Smooth muscle cell (in vitro differentiated cells): ENCODE measurements around the gene OTUB1. TPM values are rescaled to one million over a fixed set of nuclear protein-coding genes. Genes with fewer than 3 reads are reported as not detected.
A peak's percentile ranks its signal among the peaks of the same experiment; 100 is the strongest.

Source experiments
- DNase-seq: peaks from one replicate; lab custom pipeline; 2025; ENCODE audit not compliant: unreplicated experiment; lab: John Stamatoyannopoulos, UW
- H2AFZ ChIP-seq: fragments of 200-600 bp; sonication (generic); 2 replicates; pipeline ENCODE4 v1.6.0; 2016; ENCODE audit warnings: antibody characterized with exemption, low read depth, mild to moderate bottlenecking
- H3F3A ChIP-seq: fragments of 200-600 bp; sonication (generic); 2 replicates; pipeline ENCODE4 v1.6.0; 2017; ENCODE audit warnings: antibody characterized with exemption, low read depth
- H3K27ac ChIP-seq: fragments of 200-600 bp; sonication (generic); 2 replicates; pipeline ENCODE4 v1.5.1; 2016; ENCODE audit warnings: low read depth, mild to moderate bottlenecking
- H3K27me3 ChIP-seq: fragments of 200-600 bp; sonication (generic); 2 replicates; pipeline ENCODE4 v1.6.1; 2016; ENCODE audit warnings: low read depth, mild to moderate bottlenecking
- H3K36me3 ChIP-seq: fragments of 200-600 bp; sonication (generic); 2 replicates; pipeline ENCODE4 v1.5.1; 2016; ENCODE audit warnings: low read depth
- H3K4me1 ChIP-seq: fragments of 200-600 bp; sonication (generic); 2 replicates; pipeline ENCODE4 v1.5.1; 2016; ENCODE audit warnings: low read depth
- H3K4me2 ChIP-seq: fragments of 200-600 bp; sonication (generic); 2 replicates; pipeline ENCODE4 v1.6.0; 2016; ENCODE audit warnings: mild to moderate bottlenecking
- H3K4me3 ChIP-seq: fragments of 200-600 bp; sonication (generic); 2 replicates; pipeline ENCODE4 v1.5.1; 2016; ENCODE audit warnings: mild to moderate bottlenecking
- H3K79me2 ChIP-seq: fragments of 200-600 bp; sonication (generic); 2 replicates; pipeline ENCODE4 v1.6.0; 2016; ENCODE audit warnings: low read depth, mild to moderate bottlenecking
- H3K9ac ChIP-seq: fragments of 200-600 bp; sonication (generic); 2 replicates; pipeline ENCODE4 v1.6.0; 2016; ENCODE audit warnings: low read depth
- H3K9me3 ChIP-seq: fragments of 200-600 bp; sonication (generic); replicated peaks from 2 replicates; pipeline ENCODE4 v1.5.1; 2016; ENCODE audit warnings: low read depth
- H4K20me1 ChIP-seq: fragments of 200-600 bp; sonication (generic); 2 replicates; pipeline ENCODE4 v1.6.0; 2016; ENCODE audit warnings: low read depth
- CTCF ChIP-seq: fragments of 200-600 bp; sonication (generic); IDR thresholded peaks from 2 replicates; pipeline ENCODE4 v1.5.1; 2017; ENCODE audit warnings: borderline replicate concordance, mild to moderate bottlenecking, antibody characterized with exemption; ENCODE audit not compliant: insufficient read depth, poor library complexity, severe bottlenecking
- WGBS: methylation state at CpG from one replicate; pipeline ENCODE4 v1.1.7; 2016; ENCODE audit warnings: low lambda C conversion rate; 5-methylcytosine and 5-hydroxymethylcytosine counted together
- polyA plus RNA-seq: library from polyadenylated mRNA; unstranded; fragments of >200 nt; fragmentation: Nextera tagmentation; extraction: Ambion mirVana; gene quantifications from 2 replicates; pipeline ENCODE4 v1.2.1, GENCODE V29; 2016
- total RNA-seq: library from RNA; depleted of rRNA; stranded (reverse); fragments of >200 nt; gene quantifications from 2 replicates; pipeline ENCODE4 v1.2.3, GENCODE V29; 2014

Gene OTUB1
- total and polyA plus RNA-seq, 2 experiments from 2014 or later, result 71.5 to 164 TPM

GRCh38 chr11:64025205-64025604 lies 39.0 kb downstream of the OTUB1 start:
- no peak for TF ChIP-seq CTCF
- Histone ChIP-seq H2AFZ (no peak overlapping the region), H3K9me3 (no peaks in the 10 kb centered on the region), H3K27me3 (no peaks in the 10 kb centered on the region), H3K9ac (no peak overlapping the region), H3K4me2 (no peak overlapping the region), H3K4me1 (peaks cover 14% of the 10 kb centered on the region), H4K20me1 (peaks cover under 1% of the 10 kb centered on the region), H3K4me3 (no peak overlapping the region), H3K27ac (no peak overlapping the region), H3K79me2 (no peaks in the 10 kb centered on the region), H3K36me3 (no peaks in the 10 kb centered on the region), H3F3A (no peaks in the 10 kb centered on the region)
- 61% methylated on average over 4 of the region's 4 CpGs for WGBS
- DNase-seq, result no peak

DNA sequence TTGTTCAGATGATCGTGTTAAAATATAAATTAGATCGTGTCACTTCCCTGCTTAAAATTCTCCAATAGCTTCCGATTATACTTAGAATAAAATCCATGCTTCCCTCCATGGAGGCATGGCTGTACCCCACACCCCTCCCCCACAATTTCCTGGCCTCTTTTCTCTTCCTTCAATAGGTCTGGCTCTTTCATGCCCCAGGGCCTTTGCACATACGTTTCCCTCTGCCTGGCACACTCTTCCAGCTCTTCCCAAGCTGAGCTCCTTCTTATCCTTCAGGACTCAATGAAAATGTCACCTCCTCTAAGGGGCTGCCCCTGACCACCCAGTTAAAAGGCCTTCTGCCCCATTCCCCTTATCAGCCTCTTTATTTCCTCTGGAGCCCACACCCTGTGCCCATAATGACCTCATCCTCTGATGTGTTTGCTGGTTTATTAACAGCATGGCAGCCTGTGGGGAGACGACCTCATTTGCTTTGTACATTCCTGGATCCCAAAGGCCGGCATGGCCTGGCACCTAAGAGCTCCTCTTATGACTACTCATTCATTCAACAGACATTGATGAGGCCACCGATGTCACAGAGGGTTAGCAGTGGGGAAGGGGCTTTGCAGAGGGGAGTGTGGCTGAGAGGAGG lies 40.5 kb downstream of the OTUB1 start:
- Histone ChIP-seq H3F3A (no peaks in the 10 kb centered on the region), H3K27me3 (no peaks in the 10 kb centered on the region), H3K4me2 (no peak overlapping the region), H3K27ac (no peak overlapping the region), H3K36me3 (no peaks in the 10 kb centered on the region), H3K9ac (no peak overlapping the region), H4K20me1 (peaks cover 5% of the 10 kb centered on the region), H3K9me3 (no peaks in the 10 kb centered on the region), H3K4me1 (peaks cover 14% of the 10 kb centered on the region), H2AFZ (no peak overlapping the region), H3K4me3 (no peak overlapping the region), H3K79me2 (no peaks in the 10 kb centered on the region)
- WGBS, result 83% methylated on average over 7 of the region's 7 CpGs
- no peak for DNase-seq
- no peak for TF ChIP-seq CTCF

DNA sequence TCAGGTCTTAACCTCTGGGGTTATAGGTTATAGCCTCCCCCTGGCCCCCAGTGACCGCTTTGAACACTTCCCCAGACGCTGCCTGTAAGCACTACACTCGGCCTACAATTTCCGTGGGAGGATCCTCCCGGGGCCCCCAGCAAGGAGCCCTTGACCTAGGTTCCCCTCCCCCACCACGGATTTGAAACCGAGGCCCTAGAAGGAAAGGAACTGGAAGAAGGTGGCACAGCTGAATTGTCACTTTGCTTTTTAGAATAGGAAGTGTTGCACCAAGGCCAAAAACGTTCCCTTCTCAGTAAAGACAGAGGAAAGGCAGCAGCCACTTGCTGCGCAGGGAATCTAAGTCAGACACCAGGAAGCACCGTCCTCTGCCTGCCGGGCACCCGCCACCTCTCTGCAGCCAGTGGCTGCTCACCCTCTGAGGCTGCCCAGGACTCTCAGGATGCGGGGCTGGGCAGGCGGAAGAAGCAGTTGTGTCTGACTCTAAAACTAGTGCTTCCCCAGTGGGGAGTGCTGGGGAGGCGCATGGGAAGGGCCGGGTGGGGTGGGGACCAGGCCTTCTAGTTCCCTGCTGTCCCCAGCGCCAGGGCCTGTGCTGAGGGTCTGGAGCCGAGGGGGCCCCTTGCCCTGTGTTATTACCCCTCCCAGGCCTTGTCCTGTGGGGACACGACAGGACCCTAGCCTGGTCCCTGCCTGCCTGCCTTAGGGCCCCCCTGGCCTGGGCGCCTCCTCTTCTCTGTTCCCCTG lies 41.6 kb downstream of the OTUB1 start:
- Histone ChIP-seq H2AFZ (no peak overlapping the region), H4K20me1 (peaks cover 9% of the 10 kb centered on the region), H3K4me2 (peak overlapping the region; percentile 75), H3K27me3 (peaks cover under 1% of the 10 kb centered on the region), H3K36me3 (no peaks in the 10 kb centered on the region), H3K4me3 (no peak overlapping the region), H3F3A (no peaks in the 10 kb centered on the region), H3K79me2 (no peaks in the 10 kb centered on the region), H3K4me1 (peaks cover 14% of the 10 kb centered on the region), H3K9me3 (no peaks in the 10 kb centered on the region), H3K9ac (no peak overlapping the region), H3K27ac (no peak overlapping the region)
- whole genome bisulfite sequencing, result 57% methylated on average over 20 of the region's 20 CpGs
- no peak for TF ChIP-seq CTCF
- no peak for DNase-seq
